KBM-7 (cell line): ENCODE measurements around the gene SLC37A1.

Experiments used
- DNase-seq: peaks from one replicate; pipeline ENCODE4 v3.0.0-alpha.2; 2015
- in situ Hi-C: fragments of 300-500 bp; cut with MboI; formaldehyde crosslinking; loops from 2 replicates; pipeline ENCODE4 v1.14.3; 2020; ENCODE audit warnings: low sequenced_read_pairs, low pct_unique_long_range_greater_than_20kb, mixed read lengths

SLC37A1 gene

GRCh38 chr21:42566524-42567213, 53.0 kb downstream of the SLC37A1 start:
- in situ Hi-C loops, result loop anchor here (25.0 kb wide), 1 partner anchor 96 kb away; the partner anchor contains the start of gene PDE9A
- no peak for DNase-seq

GRCh38 chr21:42567214-42567555, 53.5 kb downstream of the SLC37A1 start:
- in situ Hi-C loops, result loop anchor here (25.0 kb wide), 1 partner anchor 95 kb away; the partner anchor contains the start of gene PDE9A
- DNase-seq, result no peak

GRCh38 chr21:42567861-42568260, 54.2 kb downstream of the SLC37A1 start:
- in situ Hi-C loops, result loop anchor here (25.0 kb wide), 1 partner anchor 94 kb away; the partner anchor contains the start of gene PDE9A
- no peak for DNase-seq

- DNase-seq, result no peak
- in situ Hi-C loops, result loop anchor here (25.0 kb wide), 1 partner anchor 94 kb away; the partner anchor contains the start of gene PDE9A
Observed at GRCh38 chr21:42568376-42568775, 54.7 kb downstream of the SLC37A1 start.

GRCh38 chr21:42568866-42569731, 55.4 kb downstream of the SLC37A1 start:
- in situ Hi-C loops, result loop anchor here (25.0 kb wide), 1 partner anchor 93 kb away; the partner anchor contains the start of gene PDE9A
- DNase-seq, result no peak

- DNase-seq, result no peak
- in situ Hi-C loops, result loop anchor here (25.0 kb wide), 1 partner anchor 92 kb away; the partner anchor contains the start of gene PDE9A
Observed at GRCh38 chr21:42569732-42570301, 56.2 kb downstream of the SLC37A1 start.

GRCh38 chr21:42570362-42570761, 56.7 kb downstream of the SLC37A1 start:
- in situ Hi-C loops, result loop anchor here (25.0 kb wide), 1 partner anchor 92 kb away; the partner anchor contains the start of gene PDE9A
- DNase-seq, result no peak

- DNase-seq, result no peak
- in situ Hi-C loops, result loop anchor here (25.0 kb wide), 1 partner anchor 91 kb away; the partner anchor contains the start of gene PDE9A
Observed at GRCh38 chr21:42570841-42571387, 57.3 kb downstream of the SLC37A1 start.

GRCh38 chr21:42571391-42572150, 57.9 kb downstream of the SLC37A1 start:
- no peak for DNase-seq
- in situ Hi-C loops, result loop anchor here (25.0 kb wide), 1 partner anchor 91 kb away; the partner anchor contains the start of gene PDE9A

GRCh38 chr21:42572906-42573495, 59.3 kb downstream of the SLC37A1 start:
- in situ Hi-C loops, result loop anchor here (25.0 kb wide), 1 partner anchor 89 kb away; the partner anchor contains the start of gene PDE9A
- no peak for DNase-seq

- DNase-seq, result no peak
- in situ Hi-C loops, result loop anchor here (25.0 kb wide), 2 partner anchors 88 to 263 kb away; partner anchors contain the start of gene PDE9A
Observed at GRCh38 chr21:42574234-42575027, 60.8 kb downstream of the SLC37A1 start.

GRCh38 chr21:42575111-42575510, 61.5 kb downstream of the SLC37A1 start:
- no peak for DNase-seq
- in situ Hi-C loops, result loop anchor here (25.0 kb wide), 1 partner anchor 262 kb away; no protein-coding TSS in a partner anchor

- in situ Hi-C loops, result loop anchor here (25.0 kb wide), 1 partner anchor 261 kb away; no protein-coding TSS in a partner anchor
- DNase-seq, result no peak
Observed at GRCh38 chr21:42576639-42577038, 63.0 kb downstream of the SLC37A1 start.

- DNase-seq, result no peak
- in situ Hi-C loops, result loop anchor here (25.0 kb wide), 1 partner anchor 259 kb away; no protein-coding TSS in a partner anchor
Observed at GRCh38 chr21:42578034-42578433, 64.4 kb downstream of the SLC37A1 start.

GRCh38 chr21:42578761-42579415, 65.2 kb downstream of the SLC37A1 start:
- in situ Hi-C loops, result loop anchor here (25.0 kb wide), 1 partner anchor 258 kb away; no protein-coding TSS in a partner anchor
- DNase-seq, result no peak

- no peak for DNase-seq
- in situ Hi-C loops, result loop anchor here (25.0 kb wide), 1 partner anchor 258 kb away; no protein-coding TSS in a partner anchor
Observed at GRCh38 chr21:42579456-42580075, 65.9 kb downstream of the SLC37A1 start.
